Muscle layer of colon (tissue), 2 donors: ENCODE data around the gene EZH1.

Source experiments
- H3K27ac ChIP-seq: one replicate; pipeline ENCODE4 v1.7.0; 2013; ENCODE audit warnings: low read depth, mild to moderate bottlenecking, low read length, moderate library complexity
- H3K27me3 ChIP-seq, 2 donors: one replicate each; pipeline ENCODE4 v1.7.0; 2013; ENCODE audit warnings: low read length in 2 of 2, mild to moderate bottlenecking in 2 of 2; ENCODE audit not compliant: insufficient read depth in 2 of 2, control insufficient read depth in 1 of 2
- H3K36me3 ChIP-seq: one replicate; pipeline ENCODE4 v1.7.0; 2013; ENCODE audit warnings: mild to moderate bottlenecking, low read length; ENCODE audit not compliant: insufficient read depth
- H3K4me1 ChIP-seq: one replicate; pipeline ENCODE4 v1.7.0; 2013; ENCODE audit warnings: mild to moderate bottlenecking, low read length; ENCODE audit not compliant: insufficient read depth
- H3K4me3 ChIP-seq, 2 donors: one replicate each; pipeline ENCODE4 v1.7.0; 2013; ENCODE audit warnings: low read length in 2 of 2, low read depth in 1 of 2, mild to moderate bottlenecking in 1 of 2, moderate library complexity in 1 of 2
- H3K9ac ChIP-seq: one replicate; pipeline ENCODE4 v1.7.0; 2013; ENCODE audit warnings: low read length
- H3K9me3 ChIP-seq: one replicate; pipeline ENCODE4 v1.7.0; 2013; ENCODE audit warnings: mild to moderate bottlenecking, low read length
- donor health status: abdominal sarcoma.
- donor health status: Adenocarcinoma of cecum.

Gene EZH1

GRCh38 chr17:42767512-42767911, 22.7 kb upstream of the EZH1 start:
- Histone ChIP-seq H3K9ac (no peak overlapping the region), H3K4me3 (no peak overlapping the region), H3K4me1 (no peaks in the 10 kb centered on the region), H3K9me3 (no peaks in the 10 kb centered on the region), H3K36me3 (no peaks in the 10 kb centered on the region), H3K27ac (no peak overlapping the region), H3K27me3 (peaks cover 0 to 1% of the 10 kb centered on the region in 2 donors)

GRCh38 chr17:42766124-42766523, 21.3 kb upstream of the EZH1 start:
- H3K27me3 ChIP-seq = peaks cover 5 to 15% of the 10 kb centered on the region in 2 donors
- no peaks in the 10 kb centered on the region for H3K4me1 ChIP-seq
- H3K4me3 ChIP-seq = no peak overlapping the region
- no peaks in the 10 kb centered on the region for H3K9me3 ChIP-seq
- no peaks in the 10 kb centered on the region for H3K36me3 ChIP-seq
- H3K27ac ChIP-seq = no peak overlapping the region
- H3K9ac ChIP-seq = no peak overlapping the region

GRCh38 chr17:42761638-42762037, 16.8 kb upstream of the EZH1 start:
- Histone ChIP-seq H3K9ac (no peak overlapping the region), H3K27me3 (peaks cover 5 to 22% of the 10 kb centered on the region in 2 donors), H3K36me3 (no peaks in the 10 kb centered on the region), H3K9me3 (no peaks in the 10 kb centered on the region), H3K4me3 (peak overlapping the region in 1 of 2 donors; percentile 23), H3K27ac (no peak overlapping the region), H3K4me1 (no peaks in the 10 kb centered on the region)

GRCh38 chr17:42760652-42761581, 16.1 kb upstream of the EZH1 start, which contains the start of gene RAMP2:
Gene RAMP2 (plus strand): TSS chr17:42761227. CDS start chr17:42761262, 35 bp downstream.
- Histone ChIP-seq H3K4me3 (peak within 1 kb of the TSS; percentile 36 to 52), H3K9ac (no peak within 1 kb of the TSS)

GRCh38 chr17:42759982-42760651, 15.3 kb upstream of the EZH1 start:
- Histone ChIP-seq H3K36me3 (no peaks in the 10 kb centered on the region), H3K27ac (no peak overlapping the region), H3K27me3 (peaks cover 5 to 22% of the 10 kb centered on the region in 2 donors), H3K4me3 (peak overlapping the region in 1 of 2 donors; percentile 52), H3K9me3 (no peaks in the 10 kb centered on the region), H3K4me1 (no peaks in the 10 kb centered on the region), H3K9ac (no peak overlapping the region)

More at GRCh38 chr17:42760652-42761581, 16.1 kb upstream of the EZH1 start, which contains the start of gene RAMP2:
- H3K27ac ChIP-seq = no peak within 1 kb of the TSS
- peaks cover 5 to 22% of the 10 kb centered on the region in 2 donors for H3K27me3 ChIP-seq
- no peaks in the 10 kb centered on the region for H3K4me1 ChIP-seq
- no peaks in the 10 kb centered on the region for H3K9me3 ChIP-seq
- H3K36me3 ChIP-seq = no peaks in the 10 kb centered on the region

GRCh38 chr17:42754782-42755181, 9.9 kb upstream of the EZH1 start:
- no peaks in the 10 kb centered on the region for H3K9me3 ChIP-seq
- peaks cover 6% of the 10 kb centered on the region for H3K4me1 ChIP-seq
- H3K4me3 ChIP-seq = no peak overlapping the region
- H3K27me3 ChIP-seq = no peaks in the 10 kb centered on the region
- H3K36me3 ChIP-seq = no peaks in the 10 kb centered on the region
- H3K27ac ChIP-seq = no peak overlapping the region
- H3K9ac ChIP-seq = no peak overlapping the region

GRCh38 chr17:42751628-42752027, 6.8 kb upstream of the EZH1 start:
- Histone ChIP-seq H3K9me3 (no peaks in the 10 kb centered on the region), H3K4me1 (peaks cover 6% of the 10 kb centered on the region), H3K4me3 (no peak overlapping the region), H3K27me3 (no peaks in the 10 kb centered on the region), H3K36me3 (no peaks in the 10 kb centered on the region), H3K9ac (no peak overlapping the region), H3K27ac (no peak overlapping the region)

- Histone ChIP-seq H3K27ac (no peak overlapping the region), H3K27me3 (no peaks in the 10 kb centered on the region), H3K36me3 (no peaks in the 10 kb centered on the region), H3K9me3 (no peaks in the 10 kb centered on the region), H3K4me3 (no peak overlapping the region), H3K4me1 (peaks cover 6% of the 10 kb centered on the region), H3K9ac (no peak overlapping the region)
Measured at GRCh38 chr17:42750739-42751344, 6.0 kb upstream of the EZH1 start.

GRCh38 chr17:42748908-42749798, 4.3 kb upstream of the EZH1 start:
- Histone ChIP-seq H3K27ac (no peak overlapping the region), H3K4me3 (no peak overlapping the region), H3K27me3 (no peaks in the 10 kb centered on the region), H3K9ac (no peak overlapping the region), H3K4me1 (peaks cover 6% of the 10 kb centered on the region), H3K36me3 (no peaks in the 10 kb centered on the region), H3K9me3 (no peaks in the 10 kb centered on the region)

- H3K4me3 ChIP-seq = no peak overlapping the region
- no peak overlapping the region for H3K9ac ChIP-seq
- no peaks in the 10 kb centered on the region for H3K36me3 ChIP-seq
- no peaks in the 10 kb centered on the region for H3K27me3 ChIP-seq
- H3K27ac ChIP-seq = no peak overlapping the region
- no peaks in the 10 kb centered on the region for H3K9me3 ChIP-seq
- H3K4me1 ChIP-seq = peaks cover 14% of the 10 kb centered on the region
Measured at GRCh38 chr17:42748202-42748907, 3.5 kb upstream of the EZH1 start.
